Measurements from ENCODE around the gene ZMAT5.

ZMAT5 gene

GRCh38 chr22:29683536-29683935 lies 83.3 kb downstream of the ZMAT5 start:
- DNase-seq (ENCODE audit: low read depth) = no peak
